Natural killer cell (primary cell): ENCODE results near the gene NUCB1. TPM values are rescaled to one million over a fixed set of nuclear protein-coding genes. Genes with fewer than 3 reads are reported as not detected.
A peak's percentile ranks its signal among the peaks of the same experiment; 100 is the strongest.

Experiments
- ATAC-seq, 3 donors: fragments of 150-1000 bp in 2 of 3; fragments of 200-7000 bp in 1 of 3; cut with Tn5 transposase; 1 replicate in 1 of 3; 2 replicates in 2 of 3; pipeline ENCODE4 v1.10.0; 2021; ENCODE audit warnings: mild to moderate bottlenecking in 2 of 3, moderate library complexity in 2 of 3
- DNase-seq, 2 donors: peaks; one replicate each; pipeline versions ENCODE4 v3.0.0 to v3.0.0-alpha.2; 2013 to 2021; ENCODE audit warnings: mixed read lengths in 1 of 2
- H3K27ac ChIP-seq: one replicate; pipeline ENCODE4 v1.5.1; 2013; ENCODE audit warnings: mild to moderate bottlenecking, low read length
- H3K27me3 ChIP-seq: one replicate; pipeline ENCODE4 v1.6.1; 2013; ENCODE audit warnings: low read length; ENCODE audit not compliant: control insufficient read depth, insufficient read depth
- H3K36me3 ChIP-seq: one replicate; pipeline ENCODE4 v1.6.1; 2013; ENCODE audit warnings: low read length; ENCODE audit not compliant: control insufficient read depth, insufficient read depth
- H3K4me1 ChIP-seq: one replicate; pipeline ENCODE4 v1.6.1; 2013; ENCODE audit warnings: low read length; ENCODE audit not compliant: control insufficient read depth, insufficient read depth
- H3K4me3 ChIP-seq: one replicate; pipeline ENCODE4 v1.5.1; 2013; ENCODE audit warnings: low read length
- H3K9me3 ChIP-seq: one replicate; pipeline ENCODE4 v1.6.1; 2013; ENCODE audit warnings: low read length; ENCODE audit not compliant: control insufficient read depth, insufficient read depth
- H3K27ac Mint-ChIP-seq, 2 donors: one replicate each; pipeline ENCODE4 v1.8.0; 2022; ENCODE audit warnings: mild to moderate bottlenecking in 2 of 2, mixed read lengths in 2 of 2, moderate library complexity in 1 of 2
- H3K27me3 Mint-ChIP-seq, 2 donors: one replicate each; pipeline ENCODE4 v1.8.0; 2022; ENCODE audit warnings: low read depth in 2 of 2, mixed read lengths in 2 of 2
- H3K36me3 Mint-ChIP-seq: one replicate; pipeline ENCODE4 v1.8.0; 2022; ENCODE audit warnings: mixed read lengths
- H3K4me1 Mint-ChIP-seq, 2 donors: one replicate each; pipeline ENCODE4 v1.8.0; 2022; ENCODE audit warnings: mixed read lengths in 2 of 2
- H3K4me3 Mint-ChIP-seq: one replicate; pipeline ENCODE4 v1.8.0; 2022; ENCODE audit warnings: mild to moderate bottlenecking, moderate library complexity, mixed read lengths
- H3K9me3 Mint-ChIP-seq, 2 donors: one replicate each; pipeline ENCODE4 v1.8.0; 2022; ENCODE audit warnings: mixed read lengths in 2 of 2
- CTCF ChIP-seq: fragments of 200-600 bp; IDR thresholded peaks from one replicate; pipeline ENCODE4 v1.8.0; 2022; ENCODE audit warnings: antibody characterized with exemption
- WGBS: methylation state at CpG from one replicate; pipeline ENCODE4 v1.1.7; 2013; ENCODE audit warnings: missing lambda C conversion rate; ENCODE audit not compliant: insufficient coverage; 5-methylcytosine and 5-hydroxymethylcytosine counted together
- intact Hi-C: fragments of 100-400 bp; cut with micrococcal nuclease; formaldehyde crosslinking; loops from one replicate; pipeline ENCODE4 v1.14.2; 2022
- total RNA-seq, 4 donors: library from RNA; stranded (reverse); fragments of 120-200 nt in 1 of 4; gene quantifications; one replicate each; pipeline versions ENCODE4 v1.2.3 to v1.2.4, GENCODE V29; 2013 to 2022

Gene NUCB1
- total RNA-seq, 3 donors from 2014 or later (not counting 1 experiment from before 2014, with no cell fraction given) = 163 to 192 (median 171) TPM

- Histone ChIP-seq H3K4me1 (peaks cover 45% of the 10 kb centered on the region), H3K27ac (peak within 1 kb of the TSS; percentile 99), H3K36me3 (peaks cover 23% of the 10 kb centered on the region), H3K4me3 (peak within 1 kb of the TSS; percentile 86), H3K9me3 (no peaks in the 10 kb centered on the region), H3K27me3 (no peaks in the 10 kb centered on the region)
- H3K4me3 Mint-ChIP-seq = peak within 1 kb of the TSS; percentile 100
- H3K4me1 Mint-ChIP-seq = peaks cover 43 to 46% of the 10 kb centered on the region in 2 donors
- H3K27ac Mint-ChIP-seq = peak within 1 kb of the TSS; percentile 98 to 100
- DNase-seq (peak; percentile 99 to 100), ATAC-seq (peak; percentile 41 to 65 (median 63))
- WGBS = under 1% methylated on average over 53 of the region's 53 CpGs
- peaks cover 20% of the 10 kb centered on the region for H3K36me3 Mint-ChIP-seq
- peaks cover 0 to 16% of the 10 kb centered on the region in 2 donors for H3K27me3 Mint-ChIP-seq
- peaks cover 0 to 3% of the 10 kb centered on the region in 2 donors for H3K9me3 Mint-ChIP-seq
- no peak for TF ChIP-seq CTCF
- intact Hi-C loops = loop anchor here (5.0 to 10.0 kb wide), 2 partner anchors 90 to 238 kb away; partner anchors contain the start of gene DBP
These were observed 27.8 kb upstream of the NUCB1 start, which contains the start of gene PPP1R15A for GRCh38 chr19:48872182-48872883. PPP1R15A (plus strand) TSS chr19:48872421; CDS start chr19:48873234, 813 bp downstream.

- Mint-ChIP-seq H3K27me3 (peaks cover 0 to 15% of the 10 kb centered on the region in 2 donors), H3K27ac (peak overlapping the region; percentile 98 to 100), H3K9me3 (peaks cover 0 to 3% of the 10 kb centered on the region in 2 donors), H3K36me3 (peaks cover 20% of the 10 kb centered on the region), H3K4me1 (peaks cover 43 to 49% of the 10 kb centered on the region in 2 donors), H3K4me3 (peak overlapping the region; percentile 100)
- intact Hi-C loops = loop anchor here (5.0 to 10.0 kb wide), 2 partner anchors 89 to 238 kb away; partner anchors contain the start of gene DBP
- Histone ChIP-seq H3K4me3 (peak overlapping the region; percentile 86), H3K9me3 (no peaks in the 10 kb centered on the region), H3K27me3 (no peaks in the 10 kb centered on the region), H3K27ac (peak overlapping the region; percentile 99), H3K4me1 (peaks cover 45% of the 10 kb centered on the region), H3K36me3 (peaks cover 26% of the 10 kb centered on the region)
- no peak for TF ChIP-seq CTCF
- ATAC-seq (peak; percentile 28 to 52 (median 37)), DNase-seq (peak; percentile 72 to 94)
- WGBS = 3% methylated on average over 12 of the region's 14 CpGs
These were observed 27.1 kb upstream of the NUCB1 start for GRCh38 chr19:48872884-48873475.

- no peak for TF ChIP-seq CTCF
- Mint-ChIP-seq H3K27ac (peak overlapping the region; percentile 98 to 100), H3K4me3 (peak overlapping the region; percentile 100), H3K4me1 (peaks cover 43 to 50% of the 10 kb centered on the region in 2 donors), H3K27me3 (peaks cover 0 to 13% of the 10 kb centered on the region in 2 donors), H3K36me3 (peaks cover 20% of the 10 kb centered on the region), H3K9me3 (peaks cover 0 to 3% of the 10 kb centered on the region in 2 donors)
- DNase-seq (peak in 1 of 2 donors; percentile 41), ATAC-seq (no peak)
- intact Hi-C loops = loop anchor here (5.0 to 10.0 kb wide), 2 partner anchors 89 to 239 kb away; partner anchors contain the start of gene DBP
- H3K27ac ChIP-seq = peak overlapping the region; percentile 99
- H3K9me3 ChIP-seq = no peaks in the 10 kb centered on the region
- peaks cover 45% of the 10 kb centered on the region for H3K4me1 ChIP-seq
- peaks cover 29% of the 10 kb centered on the region for H3K36me3 ChIP-seq
- no peaks in the 10 kb centered on the region for H3K27me3 ChIP-seq
- peak overlapping the region; percentile 86 for H3K4me3 ChIP-seq
- WGBS = 87% methylated on average over 10 of the region's 14 CpGs
These were observed 26.4 kb upstream of the NUCB1 start for GRCh38 chr19:48873476-48874302.
